ENCODE data around the gene TGFB3.

TGFB3 gene

GRCh38 chr14:75959031-75959430, 22.8 kb downstream of the TGFB3 start:
- Histone ChIP-seq H4K20me1 (ENCODE audit: control insufficient read depth, insufficient read depth, low read depth, low read length) (no peaks in the 10 kb centered on the region), H3F3A (ENCODE audit: control insufficient read depth, insufficient read depth) (no peaks in the 10 kb centered on the region), H3K4me2 (ENCODE audit: low read length) (peak overlapping the region; percentile 56; the same call in 1 of the 2 replicates), H3K27ac (ENCODE audit: low read depth, low read length) (no peak overlapping the region), H3K36me3 (ENCODE audit: control insufficient read depth, low read length) (no peaks in the 10 kb centered on the region), H3K27me3 (ENCODE audit: control insufficient read depth, low read length) (no peaks in the 10 kb centered on the region), H3K9me3 (ENCODE audit: control insufficient read depth, insufficient read depth, low read length) (no peaks in the 10 kb centered on the region), H3K4me1 (ENCODE audit: control insufficient read depth, low read length) (peaks cover 32% of the 10 kb centered on the region), H3K9me2 (replicated peaks; ENCODE audit: control insufficient read depth, low read length) (no peaks in the 10 kb centered on the region), H3K4me3 (ENCODE audit: low read length) (no peak overlapping the region), H3K79me2 (ENCODE audit: control insufficient read depth, low read length) (no peaks in the 10 kb centered on the region)
- no peak for TF ChIP-seq CTCF (IDR thresholded peaks at IDR 0.05; ENCODE audit: low read depth, low read length, poor library complexity, severe bottlenecking)
- no peak for TF ChIP-seq EZH2phosphoT487 (IDR thresholded peaks at IDR 0.05; ENCODE audit: borderline replicate concordance, low read length)

- H3F3A ChIP-seq (ENCODE audit: control insufficient read depth, insufficient read depth) = no peaks in the 10 kb centered on the region
- no peak overlapping the region for H3K27ac ChIP-seq (ENCODE audit: low read depth, low read length)
- no peaks in the 10 kb centered on the region for H3K9me3 ChIP-seq (ENCODE audit: control insufficient read depth, insufficient read depth, low read length)
- TF ChIP-seq EZH2phosphoT487 (IDR thresholded peaks at IDR 0.05; ENCODE audit: borderline replicate concordance, low read length) (no peak), CTCF (IDR thresholded peaks at IDR 0.05; ENCODE audit: low read depth, low read length, poor library complexity, severe bottlenecking) (no peak)
- no peaks in the 10 kb centered on the region for H4K20me1 ChIP-seq (ENCODE audit: control insufficient read depth, insufficient read depth, low read depth, low read length)
- no peaks in the 10 kb centered on the region for H3K79me2 ChIP-seq (ENCODE audit: control insufficient read depth, low read length)
- no peaks in the 10 kb centered on the region for H3K36me3 ChIP-seq (ENCODE audit: control insufficient read depth, low read length)
- no peak overlapping the region for H3K4me2 ChIP-seq (ENCODE audit: low read length)
- H3K27me3 ChIP-seq (ENCODE audit: control insufficient read depth, low read length) = no peaks in the 10 kb centered on the region
- H3K4me1 ChIP-seq (ENCODE audit: control insufficient read depth, low read length) = no peaks in the 10 kb centered on the region
- H3K4me3 ChIP-seq (ENCODE audit: low read length) = no peak overlapping the region
- no peaks in the 10 kb centered on the region for H3K9me2 ChIP-seq (replicated peaks; ENCODE audit: control insufficient read depth, low read length)
These were observed 29.3 kb downstream of the TGFB3 start for GRCh38 chr14:75952489-75952888.

GRCh38 chr14:75946785-75947184, 35.0 kb downstream of the TGFB3 start:
- Histone ChIP-seq H3K4me2 (ENCODE audit: low read length) (no peak overlapping the region), H3K36me3 (ENCODE audit: control insufficient read depth, low read length) (no peaks in the 10 kb centered on the region), H3F3A (ENCODE audit: control insufficient read depth, insufficient read depth) (no peaks in the 10 kb centered on the region), H3K27me3 (ENCODE audit: control insufficient read depth, low read length) (no peaks in the 10 kb centered on the region), H3K9me2 (replicated peaks; ENCODE audit: control insufficient read depth, low read length) (no peaks in the 10 kb centered on the region), H4K20me1 (ENCODE audit: control insufficient read depth, insufficient read depth, low read depth, low read length) (no peaks in the 10 kb centered on the region), H3K27ac (ENCODE audit: low read depth, low read length) (no peak overlapping the region), H3K9me3 (ENCODE audit: control insufficient read depth, insufficient read depth, low read length) (no peaks in the 10 kb centered on the region), H3K4me3 (ENCODE audit: low read length) (no peak overlapping the region), H3K4me1 (ENCODE audit: control insufficient read depth, low read length) (no peaks in the 10 kb centered on the region), H3K79me2 (ENCODE audit: control insufficient read depth, low read length) (no peaks in the 10 kb centered on the region)
- no peak for TF ChIP-seq EZH2phosphoT487 (IDR thresholded peaks at IDR 0.05; ENCODE audit: borderline replicate concordance, low read length)
- TF ChIP-seq CTCF (IDR thresholded peaks at IDR 0.05; ENCODE audit: low read depth, low read length, poor library complexity, severe bottlenecking) = no peak

Measured in DOHH2 (cell line).